Measurements from ENCODE around the gene TBC1D8.

Gene TBC1D8

DNA sequence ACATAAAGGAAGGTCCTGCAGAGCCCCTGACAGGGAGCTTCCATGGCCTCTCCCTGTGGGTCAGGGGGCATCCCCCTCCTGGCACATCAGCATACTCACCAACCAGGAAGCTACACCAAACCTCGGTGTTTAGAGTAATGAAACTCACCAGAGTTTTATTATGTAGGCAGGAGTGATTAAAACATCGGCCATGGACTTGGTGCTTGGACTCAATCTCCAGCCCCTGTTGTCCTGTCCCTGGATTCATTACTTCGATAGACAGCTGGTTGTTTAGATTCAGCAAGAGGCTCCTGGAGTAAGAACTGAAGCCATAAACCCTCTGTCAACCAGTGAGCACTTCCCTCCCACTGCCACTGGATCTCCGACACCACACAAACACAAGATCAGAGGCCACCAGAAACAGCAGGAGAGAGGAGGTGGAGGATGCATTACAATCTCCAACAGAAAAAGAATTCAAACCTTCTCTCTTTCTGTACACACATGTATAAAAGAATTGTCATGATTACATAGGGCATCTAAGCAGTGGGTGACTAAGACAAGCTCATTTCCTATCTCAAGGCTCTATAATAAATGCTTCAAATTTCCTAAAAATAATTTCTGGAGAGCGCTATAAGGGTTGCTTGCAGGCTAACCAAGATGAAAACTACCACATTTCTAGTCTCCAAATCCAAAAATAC lies 27.2 kb downstream of the TBC1D8 start:
- Mint-ChIP-seq H3K4me3 (no peak overlapping the region), H3K27ac (ENCODE audit: low read depth) (no peak overlapping the region), H3K27me3 (peaks cover 35% of the 10 kb centered on the region), H3K36me3 (ENCODE audit: insufficient read depth) (no peaks in the 10 kb centered on the region), H3K4me1 (peaks cover 26% of the 10 kb centered on the region), H3K9me3 (no peaks in the 10 kb centered on the region)
- no peak for DNase-seq (ENCODE audit: low spot score in 2 of 2)
- ATAC-seq (replicated peaks; ENCODE audit: extremely low read depth, poor library complexity, severe bottlenecking) = no peak

- Mint-ChIP-seq H3K9me3 (no peaks in the 10 kb centered on the region), H3K4me1 (peaks cover 19% of the 10 kb centered on the region), H3K27me3 (peaks cover 22% of the 10 kb centered on the region), H3K36me3 (ENCODE audit: insufficient read depth) (no peaks in the 10 kb centered on the region), H3K4me3 (no peak overlapping the region), H3K27ac (ENCODE audit: low read depth) (no peak overlapping the region)
- no peak for DNase-seq (ENCODE audit: low spot score in 2 of 2)
- ATAC-seq (replicated peaks; ENCODE audit: extremely low read depth, poor library complexity, severe bottlenecking) = no peak
Observed at GRCh38 chr2:101121174-101121573, 30.0 kb downstream of the TBC1D8 start.

GRCh38 chr2:101120124-101120996 lies 30.8 kb downstream of the TBC1D8 start:
- Mint-ChIP-seq H3K27ac (ENCODE audit: low read depth) (no peak overlapping the region), H3K4me3 (no peak overlapping the region), H3K9me3 (no peaks in the 10 kb centered on the region), H3K36me3 (ENCODE audit: insufficient read depth) (no peaks in the 10 kb centered on the region), H3K4me1 (peaks cover 11% of the 10 kb centered on the region), H3K27me3 (peaks cover 22% of the 10 kb centered on the region)
- DNase-seq (ENCODE audit: low spot score in 2 of 2) (no peak), ATAC-seq (replicated peaks; ENCODE audit: extremely low read depth, poor library complexity, severe bottlenecking) (no peak)

DNA sequence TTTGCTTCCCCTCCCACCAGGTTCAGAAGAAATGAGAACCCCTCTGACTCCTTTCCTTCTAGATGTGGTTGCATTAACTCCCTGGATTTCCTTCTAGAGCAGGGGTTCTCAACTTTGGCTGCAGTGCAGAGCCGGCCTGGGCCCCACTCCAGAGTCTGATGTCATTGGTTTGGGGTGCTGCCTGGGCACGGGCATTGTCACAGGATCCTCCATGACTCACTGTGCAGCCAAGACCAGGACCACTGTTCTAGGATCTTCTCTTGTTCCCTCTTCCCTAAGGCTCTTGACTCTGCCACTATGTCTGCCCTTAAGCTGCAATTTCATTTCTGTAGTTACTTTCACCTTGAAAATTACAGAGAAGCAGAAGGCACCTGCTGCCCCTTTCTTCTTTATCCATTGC lies 31.8 kb downstream of the TBC1D8 start:
- Mint-ChIP-seq H3K4me1 (peaks cover 2% of the 10 kb centered on the region), H3K4me3 (no peak overlapping the region), H3K27me3 (peaks cover 22% of the 10 kb centered on the region), H3K36me3 (ENCODE audit: insufficient read depth) (no peaks in the 10 kb centered on the region), H3K27ac (ENCODE audit: low read depth) (no peak overlapping the region), H3K9me3 (no peaks in the 10 kb centered on the region)
- DNase-seq (ENCODE audit: low spot score in 2 of 2) (no peak), ATAC-seq (replicated peaks; ENCODE audit: extremely low read depth, poor library complexity, severe bottlenecking) (no peak)

- DNase-seq (ENCODE audit: low spot score in 2 of 2) = no peak
- Mint-ChIP-seq H3K27ac (ENCODE audit: low read depth) (no peak overlapping the region), H3K4me1 (no peaks in the 10 kb centered on the region), H3K36me3 (ENCODE audit: insufficient read depth) (peaks cover 1% of the 10 kb centered on the region), H3K4me3 (no peak overlapping the region), H3K9me3 (no peaks in the 10 kb centered on the region), H3K27me3 (peaks cover 38% of the 10 kb centered on the region)
- ATAC-seq (replicated peaks; ENCODE audit: extremely low read depth, poor library complexity, severe bottlenecking) = no peak
Observed at GRCh38 chr2:101116841-101117552, 34.2 kb downstream of the TBC1D8 start.

- no peak for ATAC-seq (replicated peaks; ENCODE audit: extremely low read depth, poor library complexity, severe bottlenecking)
- Mint-ChIP-seq H3K36me3 (ENCODE audit: insufficient read depth) (peaks cover 3% of the 10 kb centered on the region), H3K27me3 (peaks cover 40% of the 10 kb centered on the region), H3K4me3 (no peak overlapping the region), H3K4me1 (no peaks in the 10 kb centered on the region), H3K27ac (ENCODE audit: low read depth) (no peak overlapping the region), H3K9me3 (no peaks in the 10 kb centered on the region)
- DNase-seq (ENCODE audit: low spot score in 2 of 2) = no peak
Observed at GRCh38 chr2:101116348-101116747, 34.8 kb downstream of the TBC1D8 start.

GRCh38 chr2:101115664-101116063 lies 35.5 kb downstream of the TBC1D8 start:
- Mint-ChIP-seq H3K27ac (ENCODE audit: low read depth) (no peak overlapping the region), H3K4me1 (no peaks in the 10 kb centered on the region), H3K9me3 (no peaks in the 10 kb centered on the region), H3K4me3 (no peak overlapping the region), H3K36me3 (ENCODE audit: insufficient read depth) (peaks cover 3% of the 10 kb centered on the region), H3K27me3 (peaks cover 38% of the 10 kb centered on the region)
- no peak for ATAC-seq (replicated peaks; ENCODE audit: extremely low read depth, poor library complexity, severe bottlenecking)
- no peak for DNase-seq (ENCODE audit: low spot score in 2 of 2)

DNA sequence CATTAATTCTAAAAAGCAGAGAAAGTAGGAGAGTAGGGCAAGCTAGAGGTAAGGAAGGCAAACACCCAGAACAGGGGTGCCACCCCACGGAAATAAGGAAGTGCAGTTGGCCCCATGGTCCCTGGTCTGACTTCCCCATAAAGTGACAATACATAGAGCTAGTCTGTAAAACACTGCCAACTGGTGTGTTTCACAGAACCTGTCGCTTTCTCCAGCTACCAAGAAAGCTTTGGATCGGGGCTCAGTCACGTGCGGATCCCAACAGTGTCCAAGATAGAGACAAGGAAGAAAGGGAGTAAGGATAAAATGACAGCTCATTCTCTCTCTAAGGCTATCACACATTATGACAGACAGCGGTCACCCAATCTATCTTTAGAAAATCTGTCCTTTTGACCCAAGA lies 36.4 kb downstream of the TBC1D8 start:
- Mint-ChIP-seq H3K36me3 (ENCODE audit: insufficient read depth) (peaks cover 3% of the 10 kb centered on the region), H3K9me3 (no peaks in the 10 kb centered on the region), H3K27ac (ENCODE audit: low read depth) (no peak overlapping the region), H3K4me3 (no peak overlapping the region), H3K27me3 (peaks cover 30% of the 10 kb centered on the region), H3K4me1 (no peaks in the 10 kb centered on the region)
- DNase-seq (ENCODE audit: low spot score in 2 of 2) (no peak), ATAC-seq (replicated peaks; ENCODE audit: extremely low read depth, poor library complexity, severe bottlenecking) (no peak)

GRCh38 chr2:101114268-101114783 lies 36.9 kb downstream of the TBC1D8 start:
- DNase-seq (ENCODE audit: low spot score in 2 of 2) (no peak), ATAC-seq (replicated peaks; ENCODE audit: extremely low read depth, poor library complexity, severe bottlenecking) (no peak)
- no peak overlapping the region for H3K4me3 Mint-ChIP-seq
- H3K4me1 Mint-ChIP-seq = no peaks in the 10 kb centered on the region
- H3K27ac Mint-ChIP-seq (ENCODE audit: low read depth) = no peak overlapping the region
- H3K36me3 Mint-ChIP-seq (ENCODE audit: insufficient read depth) = peaks cover 3% of the 10 kb centered on the region
- H3K9me3 Mint-ChIP-seq = no peaks in the 10 kb centered on the region
- peaks cover 25% of the 10 kb centered on the region for H3K27me3 Mint-ChIP-seq

DNA sequence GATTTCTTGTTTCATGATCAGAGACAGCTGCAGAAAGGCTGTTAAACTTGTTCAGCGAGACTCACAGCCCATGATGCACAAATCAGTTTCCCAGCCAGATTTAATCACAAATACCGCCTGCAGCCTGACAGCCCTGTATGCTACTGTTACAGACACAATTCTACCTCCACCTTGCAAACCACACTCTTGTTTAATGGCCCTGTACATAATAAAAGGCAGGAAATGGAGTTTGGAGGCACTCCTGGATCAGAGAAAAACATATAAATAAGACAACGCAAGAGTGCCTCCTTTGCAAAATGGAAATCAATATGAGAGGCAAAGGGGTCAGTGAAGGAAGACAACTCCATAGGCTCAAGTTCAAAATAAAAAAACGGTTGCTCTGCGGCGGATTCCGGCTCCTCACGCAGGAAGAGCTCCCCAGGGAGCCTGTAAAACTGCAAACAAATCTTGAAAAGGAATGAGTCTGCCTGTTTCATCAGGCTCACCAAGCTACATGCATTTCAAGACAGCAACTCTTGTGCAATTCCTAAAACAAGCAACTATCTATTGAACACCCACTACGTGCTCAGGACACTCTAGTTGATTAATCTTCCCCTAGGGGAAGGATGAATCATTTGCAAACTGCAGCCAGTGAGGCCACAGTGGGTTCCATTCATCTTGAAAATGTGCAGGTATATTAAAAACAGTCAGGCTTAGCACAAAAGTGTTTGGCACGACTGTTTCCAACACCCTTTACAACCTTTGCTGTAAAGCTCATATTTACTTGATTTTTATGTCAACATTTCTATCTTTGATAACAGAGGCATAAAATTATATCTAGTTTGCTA lies 37.5 kb downstream of the TBC1D8 start:
- Mint-ChIP-seq H3K4me1 (no peaks in the 10 kb centered on the region), H3K27me3 (peaks cover 19% of the 10 kb centered on the region), H3K4me3 (no peak overlapping the region), H3K9me3 (no peaks in the 10 kb centered on the region), H3K36me3 (ENCODE audit: insufficient read depth) (peaks cover 3% of the 10 kb centered on the region), H3K27ac (ENCODE audit: low read depth) (no peak overlapping the region)
- no peak for ATAC-seq (replicated peaks; ENCODE audit: extremely low read depth, poor library complexity, severe bottlenecking)
- DNase-seq (ENCODE audit: low spot score in 2 of 2) = no peak

DNA sequence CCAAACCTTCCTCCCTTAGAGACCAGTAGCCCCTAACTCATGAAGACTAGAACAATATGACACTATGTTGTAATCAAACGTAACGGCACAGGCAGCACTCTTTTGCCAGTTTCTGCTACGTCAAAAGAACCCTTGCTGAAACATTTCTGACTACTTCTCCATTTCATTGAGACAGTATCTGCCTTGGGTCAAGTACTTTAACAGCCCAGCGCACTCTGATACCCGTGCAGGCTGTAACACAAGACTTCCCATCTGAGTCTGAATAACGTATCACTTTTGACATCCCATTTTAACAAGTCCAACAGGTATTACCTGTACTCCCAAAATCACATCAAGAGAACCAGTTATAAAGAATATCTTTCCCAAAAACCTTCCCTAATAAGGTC lies 38.4 kb downstream of the TBC1D8 start:
- H3K27ac Mint-ChIP-seq (ENCODE audit: low read depth) = no peak overlapping the region
- ATAC-seq (replicated peaks; ENCODE audit: extremely low read depth, poor library complexity, severe bottlenecking) (no peak), DNase-seq (ENCODE audit: low spot score in 2 of 2) (no peak)
- H3K36me3 Mint-ChIP-seq (ENCODE audit: insufficient read depth) = peaks cover 3% of the 10 kb centered on the region
- H3K4me1 Mint-ChIP-seq = no peaks in the 10 kb centered on the region
- peaks cover 19% of the 10 kb centered on the region for H3K27me3 Mint-ChIP-seq
- no peak overlapping the region for H3K4me3 Mint-ChIP-seq
- H3K9me3 Mint-ChIP-seq = no peaks in the 10 kb centered on the region

Measured in central memory CD8-positive, alpha-beta T cell (primary cell).